ENCODE measurements around the gene SH3BP5. TPM values are rescaled to one million over a fixed set of nuclear protein-coding genes. Genes with fewer than 3 reads are reported as not detected.

SH3BP5 gene
- polyA plus RNA-seq, 1 of the 3 experiments (the other 2 are of a cell fraction): 29.5 TPM

- Histone ChIP-seq H3K9ac (no peak overlapping the region), H3K4me1 (ENCODE audit: control insufficient read depth in 1 of 2, insufficient read depth in 2 of 2, low read depth in 1 of 2, low read length in 1 of 2) (no peaks in the 10 kb centered on the region), H3K4me3 (ENCODE audit: low read depth in 2 of 2, low read length in 1 of 2) (no peak overlapping the region), H3K27me3 (ENCODE audit: insufficient read depth) (no peaks in the 10 kb centered on the region), H3K27ac (ENCODE audit: low read depth in 2 of 2, low read length in 1 of 2) (no peak overlapping the region), H3K36me3 (replicated peaks in 1 of 2; ENCODE audit: control insufficient read depth in 1 of 2, insufficient read depth in 2 of 2, low read length in 1 of 2) (peaks cover 63 to 88% of the 10 kb centered on the region in 2 experiments), H3K9me2 (no peaks in the 10 kb centered on the region), H3K4me2 (no peak overlapping the region), H2AFZ (ENCODE audit: low read depth) (no peak overlapping the region), H4K20me1 (ENCODE audit: insufficient read depth) (no peaks in the 10 kb centered on the region), H3K79me2 (ENCODE audit: insufficient read depth) (peaks cover 20% of the 10 kb centered on the region), H3F3A (replicated peaks; ENCODE audit: insufficient read depth) (peaks cover 4% of the 10 kb centered on the region), H3K9me3 (no peaks in the 10 kb centered on the region)
- DNase-seq: no peak
- CTCF ChIA-PET: interaction anchor here (0.7 to 3.7 kb wide), 3 partner anchors 11 to 110 kb away, joined by 3 to 19 read pairs (median 4); no protein-coding TSS in a partner anchor
- POLR2A ChIA-PET: no interaction called here
- WGBS (ENCODE audit: low lambda C conversion rate): 71% methylated on average over 2 of the region's 2 CpGs
- TF ChIP-seq TAF1 (IDR thresholded peaks at IDR 0.05; ENCODE audit: borderline replicate concordance, low read depth, low read length): no peak
- no peak for TF ChIP-seq TEAD4 (IDR thresholded peaks at IDR 0.05; ENCODE audit: borderline replicate concordance, insufficient read depth)
- no peak for TF ChIP-seq MEF2A (IDR thresholded peaks at IDR 0.05; ENCODE audit: borderline replicate concordance, low read depth)
- no peak for TF ChIP-seq YY1 (IDR thresholded peaks at IDR 0.05; ENCODE audit: low read depth)
- TF ChIP-seq GABPA (IDR thresholded peaks at IDR 0.05; ENCODE audit: low read depth): no peak
- TF ChIP-seq EP300 (IDR thresholded peaks at IDR 0.05; ENCODE audit: borderline replicate concordance in 1 of 2, low read depth in 1 of 2, low read length in 1 of 2): no peak
- no peak for TF ChIP-seq RAD21 (IDR thresholded peaks at IDR 0.05; ENCODE audit: low read length)
- TF ChIP-seq, protein P1, sequence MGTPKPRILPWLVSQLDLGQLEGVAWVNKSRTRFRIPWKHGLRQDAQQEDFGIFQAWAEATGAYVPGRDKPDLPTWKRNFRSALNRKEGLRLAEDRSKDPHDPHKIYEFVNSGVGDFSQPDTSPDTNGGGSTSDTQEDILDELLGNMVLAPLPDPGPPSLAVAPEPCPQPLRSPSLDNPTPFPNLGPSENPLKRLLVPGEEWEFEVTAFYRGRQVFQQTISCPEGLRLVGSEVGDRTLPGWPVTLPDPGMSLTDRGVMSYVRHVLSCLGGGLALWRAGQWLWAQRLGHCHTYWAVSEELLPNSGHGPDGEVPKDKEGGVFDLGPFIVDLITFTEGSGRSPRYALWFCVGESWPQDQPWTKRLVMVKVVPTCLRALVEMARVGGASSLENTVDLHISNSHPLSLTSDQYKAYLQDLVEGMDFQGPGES (IDR thresholded peaks at IDR 0.05; ENCODE audit: low read depth, low read length): no peak
- TF ChIP-seq MXI1 (IDR thresholded peaks at IDR 0.05; ENCODE audit: low read depth, low read length): no peak
- no peak for TF ChIP-seq NFIC (IDR thresholded peaks at IDR 0.05; ENCODE audit: borderline replicate concordance)
- TF ChIP-seq, protein P2, sequence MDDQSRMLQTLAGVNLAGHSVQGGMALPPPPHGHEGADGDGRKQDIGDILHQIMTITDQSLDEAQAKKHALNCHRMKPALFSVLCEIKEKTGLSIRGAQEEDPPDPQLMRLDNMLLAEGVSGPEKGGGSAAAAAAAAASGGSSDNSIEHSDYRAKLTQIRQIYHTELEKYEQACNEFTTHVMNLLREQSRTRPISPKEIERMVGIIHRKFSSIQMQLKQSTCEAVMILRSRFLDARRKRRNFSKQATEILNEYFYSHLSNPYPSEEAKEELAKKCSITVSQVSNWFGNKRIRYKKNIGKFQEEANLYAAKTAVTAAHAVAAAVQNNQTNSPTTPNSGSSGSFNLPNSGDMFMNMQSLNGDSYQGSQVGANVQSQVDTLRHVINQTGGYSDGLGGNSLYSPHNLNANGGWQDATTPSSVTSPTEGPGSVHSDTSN (IDR thresholded peaks at IDR 0.05): no peak
- no peak for TF ChIP-seq SIN3A (IDR thresholded peaks at IDR 0.05; ENCODE audit: borderline replicate concordance, low read depth, low read length)
- no peak for TF ChIP-seq JUND (IDR thresholded peaks at IDR 0.05)
- no peak for TF ChIP-seq USF2 (IDR thresholded peaks at IDR 0.05; ENCODE audit: borderline replicate concordance, low read depth, low read length)
Measured at GRCh38 chr3:15217841-15218267, 114.5 kb downstream of the SH3BP5 start.

DNA sequence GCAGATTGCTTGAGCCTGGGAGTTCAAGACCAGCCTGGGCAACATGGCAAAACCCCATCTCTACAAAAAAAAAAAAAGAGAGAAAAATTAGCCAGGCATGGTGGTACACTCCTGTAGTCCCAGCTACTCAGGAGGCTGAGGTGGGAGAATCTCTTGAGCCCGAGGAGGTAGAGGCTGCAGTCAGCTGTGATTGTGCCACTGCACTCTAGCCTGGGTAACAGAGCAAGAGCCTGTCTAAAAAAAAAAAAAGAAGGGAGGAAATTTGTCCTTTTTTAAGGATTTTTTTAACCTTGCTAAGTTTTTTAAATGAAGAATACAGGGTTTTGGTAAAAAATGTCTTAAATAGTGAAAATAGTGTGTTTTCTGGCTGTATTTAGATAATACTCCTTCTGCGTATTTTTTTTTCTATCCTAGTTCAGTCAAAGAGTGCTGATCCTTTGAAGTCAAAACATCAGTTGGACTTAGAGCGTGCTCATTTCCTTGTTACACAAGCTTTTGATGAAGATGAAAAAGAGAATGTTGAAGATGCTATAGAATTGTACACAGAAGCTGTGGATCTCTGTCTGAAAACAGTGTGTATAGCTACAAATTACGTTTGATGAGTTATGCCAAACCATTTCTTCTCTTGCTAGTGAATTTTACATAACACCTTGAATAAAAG, 115.2 kb downstream of the SH3BP5 start:
- CTCF ChIA-PET: interaction anchor here (0.7 to 3.7 kb wide), 3 partner anchors 12 to 109 kb away, joined by 3 to 19 read pairs (median 4); no protein-coding TSS in a partner anchor
- TF ChIP-seq, protein P1 (IDR thresholded peaks at IDR 0.05; ENCODE audit: low read depth, low read length): no peak
- no peak for TF ChIP-seq FOXM1 (IDR thresholded peaks at IDR 0.05; ENCODE audit: low read depth)
- TF ChIP-seq FOSL2 (IDR thresholded peaks at IDR 0.05; ENCODE audit: borderline replicate concordance, low read depth): no peak
- no peak for TF ChIP-seq MXI1 (IDR thresholded peaks at IDR 0.05; ENCODE audit: low read depth, low read length)
- TF ChIP-seq SMC3 (IDR thresholded peaks at IDR 0.05; ENCODE audit: low read depth, low read length): no peak
- no peak for TF ChIP-seq SIN3A (IDR thresholded peaks at IDR 0.05; ENCODE audit: borderline replicate concordance, low read depth, low read length)
- no peak for TF ChIP-seq CHD2 (IDR thresholded peaks at IDR 0.05; ENCODE audit: low read length, partially characterized antibody)
- TF ChIP-seq JUND (IDR thresholded peaks at IDR 0.05): no peak
- no peak for TF ChIP-seq NFIC (IDR thresholded peaks at IDR 0.05; ENCODE audit: borderline replicate concordance)
- no peak for TF ChIP-seq CTCF (IDR thresholded peaks at IDR 0.05)
- no peak for TF ChIP-seq EZH2phosphoT487 (IDR thresholded peaks at IDR 0.05; ENCODE audit: borderline replicate concordance, low read depth)

More for the DNA sequence above, 115.2 kb downstream of the SH3BP5 start:
- DNase-seq: no peak
- no peak overlapping the region for H3K9ac ChIP-seq
- no peaks in the 10 kb centered on the region for H3K27me3 ChIP-seq (ENCODE audit: insufficient read depth)
- POLR2A ChIA-PET: no interaction called here
- H2AFZ ChIP-seq (ENCODE audit: low read depth): no peak overlapping the region
- no peaks in the 10 kb centered on the region for H4K20me1 ChIP-seq (ENCODE audit: insufficient read depth)
- H3K36me3 ChIP-seq (replicated peaks in 1 of 2; ENCODE audit: control insufficient read depth in 1 of 2, insufficient read depth in 2 of 2, low read length in 1 of 2): peaks cover 63 to 88% of the 10 kb centered on the region in 2 experiments
- no peak overlapping the region for H3K4me3 ChIP-seq (ENCODE audit: low read depth in 2 of 2, low read length in 1 of 2)
- WGBS (ENCODE audit: low lambda C conversion rate): 94% methylated on average over 4 of the region's 4 CpGs
- no peaks in the 10 kb centered on the region for H3K4me1 ChIP-seq (ENCODE audit: control insufficient read depth in 1 of 2, insufficient read depth in 2 of 2, low read depth in 1 of 2, low read length in 1 of 2)
- no peak overlapping the region for H3K27ac ChIP-seq (ENCODE audit: low read depth in 2 of 2, low read length in 1 of 2)
- H3K9me2 ChIP-seq: no peaks in the 10 kb centered on the region
- no peak overlapping the region for H3K4me2 ChIP-seq
- H3K9me3 ChIP-seq: no peaks in the 10 kb centered on the region
- peaks cover 20% of the 10 kb centered on the region for H3K79me2 ChIP-seq (ENCODE audit: insufficient read depth)
- H3F3A ChIP-seq (replicated peaks; ENCODE audit: insufficient read depth): peaks cover 3% of the 10 kb centered on the region
